ENCODE data around the gene PRG3.
"Not testable (repeated sequence)": the region's sequence is repeated elsewhere in the genome, so short reads cannot be mapped to it uniquely, and the experiment has no call there.

The PRG3 gene

GRCh38 chr11:57390535-57390934, 9.6 kb upstream of the PRG3 start, which contains the start of gene PRG2:
Gene PRG2 (minus strand): TSS chr11:57390650. CDS start chr11:57389944, 706 bp downstream.
- peak; percentile 92 for DNase-seq (ENCODE audit: low spot score)

GRCh38 chr11:57387289-57388030, 6.5 kb upstream of the PRG3 start:
- DNase-seq (ENCODE audit: low spot score) = no peak

GRCh38 chr11:57386178-57386940, 5.4 kb upstream of the PRG3 start:
- no peak for DNase-seq (ENCODE audit: low spot score)

GRCh38 chr11:57379732-57380131, 1.2 kb downstream of the PRG3 start:
- no peak for DNase-seq (ENCODE audit: low spot score)

- peak; percentile 80 for DNase-seq (ENCODE audit: low spot score)
These were observed 2.8 kb downstream of the PRG3 start for GRCh38 chr11:57378186-57378585.

- no peak for DNase-seq (ENCODE audit: low spot score)
These were observed 3.8 kb downstream of the PRG3 start for GRCh38 chr11:57377107-57377506.

- no peak for DNase-seq (ENCODE audit: low spot score)
These were observed 4.6 kb downstream of the PRG3 start for GRCh38 chr11:57376095-57377090.

GRCh38 chr11:57375490-57375889, 5.5 kb downstream of the PRG3 start:
- DNase-seq (ENCODE audit: low spot score) = no peak

- no peak for DNase-seq (ENCODE audit: low spot score)
These were observed 6.0 kb downstream of the PRG3 start for GRCh38 chr11:57374966-57375365.

GRCh38 chr11:57373146-57373545, 7.8 kb downstream of the PRG3 start:
- DNase-seq (ENCODE audit: low spot score) = no peak

- DNase-seq (ENCODE audit: low spot score) = no peak
These were observed 10.0 kb downstream of the PRG3 start for GRCh38 chr11:57370941-57371340.

- no peak for DNase-seq (ENCODE audit: low spot score)
These were observed 10.7 kb downstream of the PRG3 start for GRCh38 chr11:57370251-57370650.

- DNase-seq (ENCODE audit: low spot score) = no peak
These were observed 12.1 kb downstream of the PRG3 start for GRCh38 chr11:57368845-57369232.

GRCh38 chr11:57368106-57368844, 12.7 kb downstream of the PRG3 start:
- DNase-seq (ENCODE audit: low spot score) = no peak

- DNase-seq (ENCODE audit: low spot score) = no peak
These were observed 15.9 kb downstream of the PRG3 start for GRCh38 chr11:57364851-57365660.

GRCh38 chr11:57363131-57364080, 17.5 kb downstream of the PRG3 start:
- no peak for DNase-seq (ENCODE audit: low spot score)

- DNase-seq (ENCODE audit: low spot score) = no peak
These were observed 19.0 kb downstream of the PRG3 start for GRCh38 chr11:57361926-57362325.

- not testable (repeated sequence) for DNase-seq (ENCODE audit: low spot score)
These were observed 19.5 kb downstream of the PRG3 start for GRCh38 chr11:57361420-57361819.

GRCh38 chr11:57360991-57361390, 20.0 kb downstream of the PRG3 start:
- DNase-seq (ENCODE audit: low spot score) = no peak

All from SK-N-DZ (cell line).